NCI-H510A treated with DMSO at 0.1 percent for 48 hours (cell line): ENCODE measurements around the gene U2AF1L4.
"Not testable (repeated sequence)": the region's sequence is repeated elsewhere in the genome, so short reads cannot be mapped to it uniquely, and the experiment has no call there.

Experiments used
- DNase-seq: peaks from one replicate; lab custom pipeline; 2025; lab: John Stamatoyannopoulos, UW

The U2AF1L4 gene

GRCh38 chr19:35725216-35725861 lies 19.9 kb downstream of the U2AF1L4 start:
- no peak for DNase-seq

GRCh38 chr19:35724560-35724959 lies 20.7 kb downstream of the U2AF1L4 start:
- no peak for DNase-seq

DNA sequence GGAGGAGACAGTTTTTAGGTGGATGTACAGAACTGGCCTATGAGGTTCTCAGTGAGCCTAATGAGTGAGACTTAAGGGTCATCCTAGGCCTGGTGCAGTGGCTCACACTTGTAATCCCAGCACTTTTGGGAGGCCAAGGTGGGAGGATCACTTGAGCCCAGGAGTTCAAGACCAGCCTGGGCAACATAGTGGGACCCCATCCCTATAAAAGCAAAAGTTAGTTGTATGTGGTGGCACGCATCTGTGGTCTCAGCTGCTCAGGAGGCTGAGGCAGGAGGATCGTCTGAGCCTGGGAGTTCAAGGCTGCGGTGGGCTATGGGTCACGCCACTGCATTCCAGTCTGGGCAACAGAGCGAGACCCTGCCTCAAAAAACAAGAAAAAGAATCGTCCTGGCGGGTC lies 21.1 kb downstream of the U2AF1L4 start:
- not testable (repeated sequence) for DNase-seq

- DNase-seq: no peak
These were observed 21.5 kb downstream of the U2AF1L4 start for GRCh38 chr19:35723671-35724070.

GRCh38 chr19:35722897-35723296 lies 22.3 kb downstream of the U2AF1L4 start:
- DNase-seq: no peak

DNA sequence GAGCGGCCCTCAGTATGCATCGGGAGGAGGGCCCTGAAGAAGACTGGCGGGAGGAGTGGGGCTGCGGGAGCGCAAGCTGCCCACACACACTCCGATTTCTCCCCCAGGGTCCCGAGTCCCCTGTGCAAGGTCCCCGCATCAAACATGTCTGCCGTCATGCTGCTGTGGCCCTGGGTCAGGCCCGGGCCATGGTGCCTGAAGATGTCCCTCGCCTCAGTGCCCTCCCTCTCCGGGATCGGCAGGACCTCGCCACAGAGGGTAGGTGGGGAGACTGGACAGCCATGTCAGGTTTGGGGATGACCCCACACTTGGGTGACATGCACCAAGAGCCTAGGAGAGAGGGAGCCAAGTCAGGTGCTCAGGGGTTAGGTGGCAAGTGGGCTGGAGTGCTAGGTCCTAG lies 22.8 kb downstream of the U2AF1L4 start:
- no peak for DNase-seq

- no peak for DNase-seq
These were observed 23.8 kb downstream of the U2AF1L4 start for GRCh38 chr19:35721374-35721773.

- no peak for DNase-seq
These were observed 24.6 kb downstream of the U2AF1L4 start for GRCh38 chr19:35720648-35721047.

DNA sequence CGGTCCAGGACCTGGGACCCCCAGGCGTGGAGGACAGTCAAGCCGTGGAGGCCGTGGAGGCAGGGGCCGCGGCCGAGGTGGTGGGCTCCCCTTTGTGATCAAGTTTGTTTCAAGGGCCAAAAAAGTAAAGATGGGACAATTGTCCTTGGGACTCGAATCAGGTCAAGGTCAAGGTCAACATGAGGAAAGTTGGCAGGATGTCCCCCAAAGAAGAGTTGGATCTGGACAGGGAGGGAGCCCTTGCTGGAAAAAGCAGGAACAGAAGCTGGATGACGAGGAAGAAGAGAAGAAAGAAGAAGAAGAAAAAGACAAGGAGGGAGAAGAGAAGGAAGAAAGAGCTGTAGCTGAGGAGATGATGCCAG lies 25.1 kb downstream of the U2AF1L4 start:
- DNase-seq: no peak

GRCh38 chr19:35719402-35720162 lies 25.6 kb downstream of the U2AF1L4 start:
- DNase-seq: no peak

GRCh38 chr19:35718345-35719041 lies 26.7 kb downstream of the U2AF1L4 start:
- no peak for DNase-seq

- DNase-seq: peak; percentile 93
These were observed 27.4 kb downstream of the U2AF1L4 start, which contains the start of gene KMT2B for GRCh38 chr19:35717665-35718344. Gene KMT2B (plus strand): TSS chr19:35718003. CDS start chr19:35718019, 16 bp downstream.

GRCh38 chr19:35716801-35717664 lies 28.2 kb downstream of the U2AF1L4 start:
- DNase-seq: peak; percentile 83

- no peak for DNase-seq
These were observed 29.0 kb downstream of the U2AF1L4 start for GRCh38 chr19:35715981-35716800.

DNA sequence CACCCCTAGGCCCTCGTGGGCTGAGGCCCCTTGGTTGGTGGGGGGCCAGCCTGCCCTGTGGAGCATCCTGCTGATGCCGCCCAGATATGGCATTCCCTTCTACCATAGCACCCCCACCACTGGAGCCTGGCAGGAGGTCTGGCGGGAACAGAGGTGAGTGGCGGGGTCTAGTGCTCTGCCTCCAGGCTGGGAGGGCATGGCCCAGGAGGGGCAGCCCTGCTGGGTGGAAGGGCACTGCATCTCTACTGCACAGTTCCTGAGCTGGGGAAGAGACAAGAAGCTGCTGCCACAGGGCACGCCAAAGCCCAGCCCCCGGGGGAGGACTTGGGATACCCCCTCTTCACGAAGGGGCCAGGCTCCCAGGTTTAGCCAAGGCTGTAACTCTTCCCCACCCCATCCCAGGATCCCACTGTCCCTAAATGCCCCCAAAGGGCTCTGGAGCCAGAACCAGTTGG lies 29.8 kb downstream of the U2AF1L4 start:
- no peak for DNase-seq

GRCh38 chr19:35714601-35715354 lies 30.4 kb downstream of the U2AF1L4 start:
- no peak for DNase-seq

DNA sequence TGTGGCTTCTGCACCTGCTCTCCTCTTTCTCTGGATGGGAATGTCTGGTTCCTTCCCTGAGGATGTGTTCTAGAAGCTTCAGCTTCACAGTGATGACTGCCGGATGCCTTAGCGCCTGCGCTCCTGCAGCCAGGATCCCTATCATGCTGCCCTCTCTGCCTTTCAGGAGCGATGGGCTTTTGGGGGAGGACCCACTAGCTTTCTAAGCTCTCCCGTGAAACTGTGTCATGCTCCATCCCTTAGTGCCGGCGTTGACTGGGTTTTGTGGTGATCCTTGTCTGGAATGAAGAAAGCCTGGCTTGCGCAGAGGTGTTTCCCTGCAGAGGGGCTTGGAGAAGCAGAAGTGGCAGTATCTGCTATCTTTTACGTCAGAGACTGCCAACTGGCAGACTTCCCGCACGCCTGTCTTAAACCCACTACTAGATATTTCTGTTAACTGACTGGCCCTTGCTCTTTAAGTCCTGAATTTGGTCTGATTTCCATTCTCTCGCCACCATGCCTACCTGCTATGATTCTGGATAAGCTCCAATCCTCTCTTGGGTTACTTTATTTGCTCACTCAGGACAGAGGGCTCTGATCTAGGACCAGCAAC lies 31.2 kb downstream of the U2AF1L4 start:
- DNase-seq: no peak

GRCh38 chr19:35713506-35713850 lies 31.7 kb downstream of the U2AF1L4 start:
- no peak for DNase-seq
